GM19238 (cell line): ENCODE measurements around the gene DEAF1.

Experiments
- DNase-seq: peaks from one replicate; pipeline ENCODE4 v3.0.0; 2011; ENCODE audit warnings: low spot score; ENCODE audit not compliant: insufficient read length

Gene DEAF1

DNA sequence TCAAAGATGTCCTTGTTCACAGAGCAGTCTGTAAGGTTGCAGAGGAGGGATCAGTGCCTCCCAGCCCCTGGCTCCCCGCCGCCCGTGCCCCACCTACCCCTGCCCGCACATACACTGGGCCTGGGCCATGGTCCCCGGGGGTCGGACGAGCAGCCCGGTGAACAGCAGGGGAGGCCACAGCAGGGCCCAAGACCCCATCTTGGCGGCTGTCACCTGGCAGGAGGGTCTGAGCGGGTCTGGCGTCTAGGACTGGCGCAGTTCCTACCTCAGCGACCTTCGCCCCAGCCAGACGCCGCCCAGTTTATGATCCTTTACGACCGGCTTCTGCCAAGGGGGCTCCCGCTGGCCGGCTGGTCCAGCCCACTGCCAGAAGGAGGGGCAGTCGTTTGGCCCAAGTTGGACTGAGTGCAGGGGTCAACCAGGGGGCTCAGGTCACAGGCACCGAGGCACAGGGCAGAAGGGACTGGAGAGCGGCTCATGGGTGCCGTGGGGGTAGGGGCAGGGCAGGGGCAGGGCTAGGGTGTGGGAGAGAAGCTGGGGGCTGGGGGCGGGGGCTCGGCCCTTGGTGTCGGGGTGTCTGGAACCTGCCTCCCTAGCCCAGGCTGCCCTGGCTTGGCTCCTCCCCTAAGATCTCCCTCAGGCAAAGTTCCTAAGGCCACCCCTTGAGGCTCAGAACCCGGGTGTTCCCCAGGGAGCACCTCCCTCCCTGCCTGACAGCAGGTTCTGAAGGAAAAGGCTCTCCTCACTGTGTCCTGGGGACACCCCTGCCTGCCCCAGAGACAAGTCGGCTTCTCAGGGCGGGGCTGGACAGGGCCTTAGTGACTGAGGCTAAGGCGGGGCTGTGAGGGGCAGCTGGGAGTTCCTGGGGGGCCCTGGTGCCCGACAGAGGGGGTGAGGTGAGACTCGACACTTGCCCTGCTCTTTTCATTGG, 70.1 kb downstream of the DEAF1 start, which contains the start of gene CDHR5:
Gene CDHR5, minus strand, starts transcription at position 251 of the 931 bp plus-strand sequence. Its CDS starts 53 bp downstream, at position 198.
- no peak for DNase-seq

DNA sequence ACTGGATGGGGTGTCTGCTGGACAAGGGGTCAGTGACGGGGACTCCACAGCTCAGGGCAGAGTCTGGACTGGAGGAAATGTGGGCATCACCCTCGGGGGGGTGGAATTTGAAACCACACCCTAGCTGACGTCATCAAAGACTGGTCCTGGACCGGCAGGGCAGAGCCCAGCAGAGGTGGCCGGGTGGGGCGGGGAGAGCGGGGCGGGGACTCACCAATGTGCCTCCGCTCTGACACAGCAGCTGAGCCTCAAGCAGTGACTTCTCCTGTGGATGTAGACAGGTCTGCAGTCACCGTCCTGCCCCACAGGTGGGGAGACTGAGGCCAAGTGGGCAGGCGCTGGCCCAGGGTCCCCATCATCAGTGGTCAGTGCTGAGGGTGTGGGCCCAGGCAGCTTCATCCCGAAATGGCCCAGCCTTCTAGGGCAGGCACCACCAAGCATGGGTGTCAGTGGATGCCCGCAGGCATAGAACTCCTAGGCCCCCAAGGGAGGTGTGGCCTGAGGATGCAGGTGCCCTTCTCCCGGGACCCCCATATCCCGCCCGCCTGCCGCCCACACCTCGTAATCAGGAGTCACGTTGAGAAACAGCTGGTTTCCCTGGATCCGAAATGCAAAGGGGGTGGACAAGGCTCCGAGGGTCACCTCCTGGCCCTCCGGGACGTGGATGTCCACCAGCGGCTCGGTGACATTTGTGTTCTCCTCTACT, 70.9 kb downstream of the DEAF1 start:
- no peak for DNase-seq

GRCh38 chr11:623349-623869, 71.6 kb downstream of the DEAF1 start:
- DNase-seq = no peak

- no peak for DNase-seq
Observed at GRCh38 chr11:621838-622237, 73.2 kb downstream of the DEAF1 start.

- DNase-seq = no peak
Observed at GRCh38 chr11:620935-621814, 73.8 kb downstream of the DEAF1 start.

DNA sequence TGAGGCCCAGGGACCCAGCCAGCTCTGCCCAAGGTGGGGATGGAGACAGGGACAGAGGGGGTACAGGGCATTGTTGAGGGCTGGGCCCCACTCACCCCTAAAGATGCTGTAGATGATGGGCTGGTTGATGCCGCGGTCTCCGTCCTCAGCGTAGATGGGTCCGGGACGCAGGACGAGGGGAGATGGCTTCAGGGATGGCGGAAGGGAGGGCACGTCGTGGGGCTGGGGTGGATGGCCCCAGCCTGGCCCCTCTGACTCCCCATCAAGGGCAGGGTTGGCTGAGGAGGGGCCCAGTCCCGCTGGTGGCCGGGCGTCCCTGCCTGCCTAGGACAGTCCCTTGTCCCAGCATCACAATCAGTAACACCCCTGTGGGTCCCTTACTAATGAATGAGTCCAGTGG, 74.8 kb downstream of the DEAF1 start:
- DNase-seq = no peak

DNA sequence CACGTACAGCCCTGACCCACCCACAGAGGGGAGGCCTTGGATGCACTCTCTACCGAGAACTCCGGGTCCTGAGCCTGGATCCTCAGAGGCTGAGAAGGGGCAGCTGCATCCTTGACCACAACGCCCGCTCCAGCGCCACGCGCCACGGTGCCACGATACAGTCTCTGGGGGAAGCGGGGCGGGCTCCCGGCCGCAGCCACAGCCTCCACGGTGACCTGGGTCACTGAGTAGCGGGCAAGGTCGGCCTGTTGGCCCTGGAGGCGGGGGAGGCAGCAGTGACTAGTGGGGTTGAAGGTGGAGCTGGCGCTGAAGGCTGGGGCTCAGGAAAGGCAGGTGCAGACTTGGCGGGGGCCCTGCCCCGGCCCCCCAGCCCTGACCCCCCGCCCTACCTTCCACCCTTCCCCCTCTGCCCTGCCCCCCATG, 75.4 kb downstream of the DEAF1 start:
- no peak for DNase-seq

DNA sequence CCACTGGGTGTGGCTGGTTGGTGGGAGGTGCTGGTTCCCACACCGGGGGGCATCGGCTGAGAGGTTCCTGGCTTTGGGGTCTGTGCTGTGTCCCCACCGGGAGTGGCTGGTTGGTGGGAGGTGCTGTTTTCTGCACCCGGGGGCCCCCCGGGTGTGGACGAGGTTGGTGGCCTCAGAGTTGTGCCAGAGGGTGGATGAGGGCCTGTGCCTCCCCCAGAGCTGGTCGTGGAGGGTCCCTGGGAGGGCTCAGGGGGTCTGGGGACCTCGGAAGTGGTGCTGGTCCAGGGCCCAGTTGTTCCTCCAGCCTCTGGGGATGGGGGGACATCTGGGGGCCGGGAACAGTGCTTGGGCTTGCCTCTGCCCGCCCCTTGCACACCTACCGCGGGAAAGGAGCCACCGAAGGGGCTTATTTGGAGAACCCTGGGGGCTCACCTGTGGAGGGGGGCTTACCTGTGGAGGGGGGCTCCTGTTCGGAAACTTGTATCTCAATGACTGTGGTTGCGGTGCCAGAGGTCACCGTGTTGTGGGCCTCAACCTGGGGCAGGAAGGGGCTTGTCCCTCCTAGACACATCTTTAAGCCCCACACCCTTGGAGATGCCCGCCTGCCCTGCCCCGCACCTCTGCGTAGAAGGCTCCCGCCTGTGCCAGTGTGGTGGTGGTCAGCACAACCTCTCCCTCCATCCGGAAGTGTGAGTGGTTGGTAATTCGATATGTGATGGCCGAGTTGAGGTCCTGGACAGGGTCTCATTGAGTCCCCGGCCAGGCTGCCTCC, 76.0 kb downstream of the DEAF1 start:
- no peak for DNase-seq

DNA sequence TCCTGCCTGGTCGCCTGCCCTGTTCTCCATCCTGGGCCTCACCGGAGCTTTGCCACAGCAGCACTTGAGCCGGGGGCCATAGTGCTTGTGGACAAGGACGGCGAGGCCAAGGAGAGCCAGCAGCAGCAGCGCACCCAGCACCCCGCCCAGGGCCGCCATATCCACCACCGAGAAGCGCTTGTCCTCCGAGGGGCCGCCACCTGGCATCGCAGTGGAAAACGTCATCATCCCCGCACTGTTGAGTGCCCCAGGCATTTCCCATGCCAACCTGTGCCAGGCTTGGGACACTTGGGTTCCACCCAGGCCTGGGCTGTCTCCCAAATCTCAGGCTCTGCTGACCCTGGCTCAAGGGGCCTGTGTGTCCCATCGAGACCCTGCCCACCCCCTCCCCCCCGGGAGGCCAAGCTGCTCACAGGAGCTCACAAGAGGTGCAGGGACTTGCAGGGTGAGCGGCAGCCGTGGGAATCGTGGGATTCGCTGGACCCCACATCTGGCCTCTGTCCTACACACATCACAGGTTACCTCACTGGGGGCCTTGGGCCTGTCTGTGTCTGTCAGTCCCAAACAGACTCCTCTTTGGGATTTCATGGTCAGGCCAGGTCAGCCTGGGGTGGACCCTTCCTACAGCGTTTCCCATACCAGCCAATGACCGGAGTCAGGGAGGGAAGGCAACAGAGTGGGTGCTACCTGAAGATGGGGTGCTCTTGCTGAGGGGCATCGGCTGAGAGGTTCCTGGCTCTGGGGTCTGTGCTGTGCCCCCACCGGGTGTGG, 76.9 kb downstream of the DEAF1 start:
- DNase-seq = no peak

GRCh38 chr11:617199-617911, 77.7 kb downstream of the DEAF1 start:
- no peak for DNase-seq

GRCh38 chr11:616320-617198, 78.5 kb downstream of the DEAF1 start:
- no peak for DNase-seq

- peak; percentile 98 for DNase-seq
Observed at GRCh38 chr11:615504-616319, 79.3 kb downstream of the DEAF1 start, which contains the start of gene IRF7. Gene IRF7 (minus strand): TSS chr11:615950. CDS start chr11:615364, 586 bp downstream.

GRCh38 chr11:614623-615503, 80.2 kb downstream of the DEAF1 start:
- no peak for DNase-seq

- no peak for DNase-seq
Observed at GRCh38 chr11:614021-614622, 80.9 kb downstream of the DEAF1 start.

GRCh38 chr11:613369-613968, 81.6 kb downstream of the DEAF1 start:
- peak; percentile 62 for DNase-seq
